BLaER1 treated with 17β-estradiol and CSF1 and Interleukin-3, amounts not matched to agents 10 nM and 100 nM (cell line): ENCODE results near the gene FOXL2NB.
A peak's percentile ranks its signal among the peaks of the same experiment; 100 is the strongest.

ENCODE experiments used
- H3K27ac ChIP-seq, 11 experiments: shearing (Covaris generic); formaldehyde crosslinking; 2 replicates each; pipeline ENCODE4 v1.8.1; 2022
- H3K27me3 ChIP-seq, 11 experiments: shearing (Covaris generic); formaldehyde crosslinking; 2 replicates each; pipeline ENCODE4 v1.8.1; 2022
- H3K36me3 ChIP-seq, 11 experiments: shearing (Covaris generic); formaldehyde crosslinking; 2 replicates each; pipeline ENCODE4 v1.8.1; 2022
- H3K4me1 ChIP-seq, 10 experiments: shearing (Covaris generic); formaldehyde crosslinking; 2 replicates each; pipeline ENCODE4 v1.8.1; 2022
- H3K4me2 ChIP-seq, 11 experiments: shearing (Covaris generic); formaldehyde crosslinking; 2 replicates each; pipeline ENCODE4 v1.8.1; 2022
- H3K4me3 ChIP-seq, 10 experiments: shearing (Covaris generic); formaldehyde crosslinking; 2 replicates each; pipeline ENCODE4 v1.8.1; 2022
- H3K9ac ChIP-seq, 11 experiments: shearing (Covaris generic); formaldehyde crosslinking; 2 replicates each; pipeline ENCODE4 v1.8.1; 2022
- H3K9me3 ChIP-seq, 11 experiments: shearing (Covaris generic); formaldehyde crosslinking; replicated peaks in 1 of 11; 2 replicates each; pipeline ENCODE4 v1.8.1; 2022
- H4K20me1 ChIP-seq, 11 experiments: shearing (Covaris generic); formaldehyde crosslinking; 2 replicates each; pipeline ENCODE4 v1.8.1; 2022
- Cebpa-rat ChIP-seq, 11 experiments: shearing (Covaris generic); IDR thresholded peaks; 2 replicates each; pipeline ENCODE4 v1.8.1; 2022

The FOXL2NB gene

DNA sequence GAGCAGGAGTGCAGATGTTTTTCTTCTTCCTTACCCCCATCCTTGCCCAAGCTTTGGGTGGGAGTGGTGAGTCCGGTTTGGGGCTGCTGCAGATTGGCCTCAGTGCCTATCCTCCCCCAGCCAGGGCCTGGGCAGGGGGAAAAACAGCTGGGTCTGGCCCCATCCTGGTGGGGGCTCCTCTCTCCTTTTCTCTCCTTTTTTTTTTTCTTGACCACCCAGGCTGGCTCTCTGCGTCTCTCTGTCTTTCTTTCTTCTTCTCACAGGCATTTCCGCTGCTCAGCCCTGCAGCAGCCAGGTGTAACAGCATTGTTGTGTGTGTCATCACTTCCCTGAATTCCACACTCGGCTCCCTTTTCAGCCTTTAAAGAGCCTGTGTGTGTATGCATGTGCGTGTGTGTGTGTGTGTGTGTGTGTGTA lies 2.0 kb downstream of the FOXL2NB start:
- Histone ChIP-seq H3K9me3 (no peaks in the 10 kb centered on the region), H3K36me3 (no peaks in the 10 kb centered on the region), H3K9ac (no peak overlapping the region), H3K4me1 (peaks cover 30 to 39% (median 34%) of the 10 kb centered on the region in 10 experiments; a peak in 19 of 20 replicates), H3K4me2 (no peak overlapping the region), H3K4me3 (no peak overlapping the region), H3K27ac (no peak overlapping the region), H3K27me3 (peaks cover 86 to 100% (median 99%) of the 10 kb centered on the region in 11 experiments), H4K20me1 (peaks cover 0 to 75% (median 65%) of the 10 kb centered on the region in 11 experiments; a peak in 19 of 22 replicates)
- no peak for TF ChIP-seq Cebpa-rat (IDR thresholded peaks at IDR 0.05)

DNA sequence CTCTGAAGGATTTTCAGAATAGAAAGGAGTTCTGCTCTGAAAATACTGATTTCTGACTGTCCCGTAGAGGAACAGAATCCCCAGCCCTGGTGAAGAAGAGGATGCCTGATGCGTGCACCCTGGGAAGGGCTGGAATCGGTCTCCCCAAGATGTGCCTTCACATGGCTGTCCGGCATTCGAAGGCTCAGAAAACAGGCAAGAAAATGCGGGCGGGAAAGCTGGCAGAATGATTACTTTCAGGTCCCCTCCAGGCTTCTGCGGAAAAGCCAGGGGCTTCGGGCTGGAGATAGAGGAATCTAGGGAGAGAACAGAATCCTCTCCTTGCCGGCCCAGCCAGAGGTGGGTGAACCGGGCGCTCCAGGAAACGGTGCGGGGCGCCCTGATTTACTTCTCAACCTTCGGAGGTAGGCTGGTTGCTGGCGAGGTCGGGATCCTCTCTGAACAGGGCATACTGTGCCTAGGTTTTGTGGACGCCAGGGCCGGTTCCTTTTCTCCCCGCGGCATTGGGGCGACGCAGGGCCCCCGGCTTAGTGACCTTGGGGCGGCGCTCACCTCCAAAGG lies 2.5 kb downstream of the FOXL2NB start:
- peaks cover 30 to 38% (median 34%) of the 10 kb centered on the region in 10 experiments; a peak in 19 of 20 replicates for H3K4me1 ChIP-seq
- no peak overlapping the region for H3K27ac ChIP-seq
- H3K36me3 ChIP-seq, result no peaks in the 10 kb centered on the region
- H3K9ac ChIP-seq, result peak overlapping the region in 1 of 11 experiments; percentile 16; a peak in 1 of 22 replicates
- H3K9me3 ChIP-seq, result no peaks in the 10 kb centered on the region
- peak overlapping the region in 8 of 10 experiments; percentile 6 to 63 (median 42); a peak in 12 of 20 replicates for H3K4me3 ChIP-seq
- H3K27me3 ChIP-seq, result peaks cover 81 to 99% (median 94%) of the 10 kb centered on the region in 11 experiments
- H3K4me2 ChIP-seq, result peak overlapping the region; percentile 36 to 86 (median 63)
- peaks cover 0 to 70% (median 60%) of the 10 kb centered on the region in 11 experiments; a peak in 19 of 22 replicates for H4K20me1 ChIP-seq
- no peak for TF ChIP-seq Cebpa-rat (IDR thresholded peaks at IDR 0.05)

DNA sequence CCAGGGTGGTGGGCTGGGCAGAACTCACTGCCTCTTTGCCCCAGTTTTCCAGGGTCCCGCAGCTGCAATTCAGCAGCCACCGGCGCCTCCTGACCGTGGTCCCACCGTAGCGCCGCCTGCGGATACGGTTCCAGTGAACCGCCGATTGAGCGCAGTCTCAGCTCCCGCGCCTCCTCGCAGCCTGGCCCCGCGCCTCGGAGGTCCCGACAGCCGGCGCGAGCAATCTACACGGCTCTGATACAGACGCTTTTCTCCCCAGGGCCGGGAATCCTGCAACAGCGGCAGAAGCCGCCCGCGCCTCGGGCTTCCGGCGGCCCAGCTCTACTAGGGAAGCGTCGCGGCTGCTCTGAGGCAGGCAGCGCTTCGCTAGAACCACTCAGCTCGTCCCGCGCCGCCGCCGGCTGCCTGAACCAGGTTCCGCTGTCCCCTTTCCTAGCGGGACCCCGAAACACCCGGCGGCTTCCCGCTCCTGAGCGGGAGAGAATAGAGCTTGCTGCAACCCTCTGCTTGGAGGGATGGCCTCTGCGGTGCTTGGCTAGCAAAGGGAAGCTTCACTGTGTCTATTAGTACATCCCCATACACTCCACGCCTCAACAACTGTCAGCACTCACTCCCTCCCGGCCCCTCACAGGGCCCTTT lies 3.1 kb downstream of the FOXL2NB start:
- no peak overlapping the region for H3K27ac ChIP-seq
- H3K4me2 ChIP-seq, result peak overlapping the region; percentile 36 to 86 (median 63)
- peak overlapping the region in 1 of 11 experiments; percentile 16; a peak in 1 of 22 replicates for H3K9ac ChIP-seq
- no peaks in the 10 kb centered on the region for H3K9me3 ChIP-seq
- H3K36me3 ChIP-seq, result no peaks in the 10 kb centered on the region
- peak overlapping the region in 8 of 10 experiments; percentile 6 to 63 (median 42); a peak in 12 of 20 replicates for H3K4me3 ChIP-seq
- no peak for TF ChIP-seq Cebpa-rat (IDR thresholded peaks at IDR 0.05)
- peaks cover 0 to 64% (median 54%) of the 10 kb centered on the region in 11 experiments; a peak in 19 of 22 replicates for H4K20me1 ChIP-seq
- peaks cover 77 to 99% (median 88%) of the 10 kb centered on the region in 11 experiments for H3K27me3 ChIP-seq
- peaks cover 25 to 32% (median 29%) of the 10 kb centered on the region in 10 experiments; a peak in 19 of 20 replicates for H3K4me1 ChIP-seq

DNA sequence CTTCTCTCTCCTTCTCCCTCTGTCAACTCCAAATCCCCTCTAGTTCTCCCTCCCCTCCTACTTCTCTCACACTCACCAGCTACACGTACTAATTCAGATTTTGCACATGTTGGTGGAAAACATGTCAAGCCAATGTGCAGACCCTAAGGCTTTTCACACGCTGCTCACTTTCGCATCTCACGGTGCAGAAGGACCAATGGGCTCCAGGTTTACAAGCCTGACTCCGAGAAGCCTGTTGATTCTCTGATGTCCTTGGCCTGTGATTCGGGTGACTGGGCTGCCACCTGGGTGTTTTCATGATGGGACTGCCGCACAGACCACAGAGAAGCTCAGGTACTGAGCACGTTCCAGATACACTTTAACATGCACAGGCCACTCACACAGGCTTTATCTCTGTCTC lies 3.7 kb downstream of the FOXL2NB start:
- Histone ChIP-seq H3K9me3 (no peaks in the 10 kb centered on the region), H3K27me3 (peaks cover 71 to 99% (median 86%) of the 10 kb centered on the region in 11 experiments), H3K27ac (no peak overlapping the region), H3K36me3 (no peaks in the 10 kb centered on the region), H3K4me3 (peak overlapping the region in 2 of 10 experiments; percentile 44 to 48; a peak in 2 of 20 replicates), H3K9ac (no peak overlapping the region), H3K4me2 (peak overlapping the region in 5 of 11 experiments; percentile 54 to 86 (median 78); a peak in 7 of 22 replicates), H3K4me1 (peaks cover 19 to 27% (median 23%) of the 10 kb centered on the region in 10 experiments; a peak in 18 of 20 replicates), H4K20me1 (peaks cover 0 to 58% (median 49%) of the 10 kb centered on the region in 11 experiments; a peak in 19 of 22 replicates)
- no peak for TF ChIP-seq Cebpa-rat (IDR thresholded peaks at IDR 0.05)

DNA sequence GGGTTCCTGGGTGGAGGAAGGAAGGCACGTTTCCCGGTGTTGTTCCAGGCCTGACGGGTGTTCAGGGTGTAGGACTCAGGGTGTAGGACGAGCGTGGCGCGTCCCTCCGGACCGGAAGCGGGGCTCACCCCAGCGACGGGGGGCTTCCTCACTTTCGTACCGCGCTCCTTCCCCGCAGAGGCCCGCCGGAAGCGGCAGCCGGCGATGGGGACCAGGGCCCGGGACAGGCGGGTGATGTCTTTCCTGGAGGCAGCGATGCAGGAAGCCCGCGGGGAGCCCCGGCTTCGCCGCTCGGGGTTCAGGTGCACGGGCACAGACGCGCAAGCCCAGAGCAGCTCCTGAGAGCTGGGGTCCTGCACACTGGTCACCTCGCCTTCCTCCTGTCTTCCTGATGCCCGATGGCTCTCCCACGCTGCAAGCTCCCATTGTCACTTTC lies 13.4 kb downstream of the FOXL2NB start:
- Histone ChIP-seq H3K27me3 (peaks cover 5 to 33% (median 21%) of the 10 kb centered on the region in 11 experiments; a peak in 19 of 22 replicates), H3K4me2 (peak overlapping the region; percentile 86 to 97 (median 94))

DNA sequence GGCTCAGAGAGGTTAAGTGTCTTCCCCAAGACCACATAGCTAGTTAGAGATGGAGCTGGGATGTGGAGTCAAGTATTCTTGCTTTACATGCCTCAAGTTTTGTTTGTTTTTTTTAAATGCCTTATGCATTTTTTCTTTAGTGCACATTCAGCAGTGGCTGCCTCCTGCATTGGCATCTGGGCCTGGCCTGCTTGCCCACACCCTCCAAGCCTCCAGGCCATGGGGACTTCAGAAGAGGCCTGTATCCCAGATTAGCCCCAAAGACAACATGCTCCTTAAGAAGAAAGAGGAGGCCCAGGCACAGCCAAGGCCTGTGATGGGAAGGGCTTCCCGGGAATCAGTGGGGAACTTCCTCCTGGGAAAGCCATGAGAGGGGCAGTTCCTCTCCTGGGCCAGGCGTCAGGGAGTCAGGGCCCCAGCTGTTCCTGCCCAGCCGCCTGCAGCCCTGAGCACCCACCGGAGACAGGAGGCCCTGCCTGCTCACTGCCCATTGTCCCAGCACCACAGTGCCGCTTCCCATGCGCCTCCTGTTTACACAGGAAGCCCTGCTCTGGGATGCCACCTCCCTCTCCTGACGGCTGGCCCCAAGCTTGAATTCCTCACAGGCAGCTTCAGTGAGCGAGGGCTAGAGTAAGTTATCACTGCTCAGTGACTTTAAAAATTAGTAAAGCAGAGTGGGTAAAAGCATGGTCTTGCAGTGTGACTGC lies 16.0 kb downstream of the FOXL2NB start:
- TF ChIP-seq Cebpa-rat (IDR thresholded peaks at IDR 0.05), result no peak
- no peak overlapping the region for H3K9ac ChIP-seq
- H3K27me3 ChIP-seq, result peaks cover 5 to 29% (median 20%) of the 10 kb centered on the region in 11 experiments; a peak in 18 of 22 replicates
- no peaks in the 10 kb centered on the region for H3K36me3 ChIP-seq
- H3K27ac ChIP-seq, result no peak overlapping the region
- H3K9me3 ChIP-seq, result peaks cover 28 to 36% (median 34%) of the 10 kb centered on the region in 11 experiments
- peaks cover 8 to 13% (median 11%) of the 10 kb centered on the region in 10 experiments for H3K4me1 ChIP-seq
- H3K4me3 ChIP-seq, result no peak overlapping the region
- no peak overlapping the region for H3K4me2 ChIP-seq
- H4K20me1 ChIP-seq, result peaks cover 0 to 8% (median 0%) of the 10 kb centered on the region in 11 experiments; a peak in 1 of 22 replicates

More for the DNA sequence above, 13.4 kb downstream of the FOXL2NB start:
- Histone ChIP-seq H4K20me1 (peaks cover 0 to 8% (median 0%) of the 10 kb centered on the region in 11 experiments; a peak in 1 of 22 replicates), H3K4me1 (peaks cover 8 to 13% (median 11%) of the 10 kb centered on the region in 10 experiments), H3K4me3 (peak overlapping the region in 9 of 10 experiments; percentile 29 to 65 (median 51); a peak in 19 of 20 replicates), H3K9ac (peak overlapping the region in 5 of 11 experiments; percentile 3 to 44 (median 6); a peak in 3 of 22 replicates), H3K9me3 (peaks cover 20 to 28% (median 25%) of the 10 kb centered on the region in 11 experiments), H3K36me3 (no peaks in the 10 kb centered on the region), H3K27ac (no peak overlapping the region)
- no peak for TF ChIP-seq Cebpa-rat (IDR thresholded peaks at IDR 0.05)

DNA sequence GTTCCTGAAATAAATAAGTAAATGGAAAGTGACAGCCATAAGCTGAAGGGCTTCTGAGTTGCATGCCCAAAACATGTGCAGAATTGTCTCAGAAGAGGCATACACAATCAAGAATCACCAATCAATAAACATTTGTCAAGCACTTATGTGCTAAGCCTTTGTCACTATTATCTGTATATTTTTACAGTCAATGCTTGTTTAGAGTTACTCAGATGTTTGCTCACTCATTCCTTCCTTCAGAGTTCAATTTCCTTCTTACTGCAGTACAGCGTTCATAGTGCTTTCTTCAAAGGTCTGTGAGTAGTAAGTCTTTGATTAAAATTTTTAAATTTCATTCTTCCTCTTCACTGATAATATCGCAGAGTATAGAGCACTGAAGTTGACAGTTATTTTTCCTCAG lies 17.2 kb downstream of the FOXL2NB start:
- Histone ChIP-seq H3K27ac (no peak overlapping the region), H3K4me1 (peaks cover 8 to 13% (median 11%) of the 10 kb centered on the region in 10 experiments), H3K9ac (no peak overlapping the region), H3K4me2 (no peak overlapping the region), H3K4me3 (no peak overlapping the region), H4K20me1 (0 out of 22 replicates have a peak, but pooled peaks cover 0 to 3% (median 0%) of the 10 kb centered on the region in 11 experiments), H3K36me3 (no peaks in the 10 kb centered on the region), H3K27me3 (peaks cover 5 to 28% (median 17%) of the 10 kb centered on the region in 11 experiments; a peak in 18 of 22 replicates), H3K9me3 (peaks cover 28 to 36% (median 34%) of the 10 kb centered on the region in 11 experiments)
- no peak for TF ChIP-seq Cebpa-rat (IDR thresholded peaks at IDR 0.05)

DNA sequence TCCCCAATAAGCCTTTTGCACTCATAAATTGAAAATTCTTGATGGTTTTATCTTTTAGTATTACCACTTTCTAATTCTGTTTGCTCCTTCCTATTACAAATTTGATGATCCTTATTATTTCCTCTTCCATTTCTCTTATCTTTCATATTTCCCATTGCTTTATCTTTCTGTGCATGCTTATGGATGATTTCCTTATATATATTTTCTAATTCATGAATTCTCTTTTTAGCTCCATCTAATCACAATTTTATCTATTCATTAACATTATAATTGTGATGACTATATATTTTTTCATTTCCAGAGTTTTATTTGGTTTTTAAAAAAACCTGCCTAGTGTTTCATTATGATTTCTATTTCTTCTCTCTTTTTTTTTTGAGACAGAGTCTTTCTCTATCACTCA lies 17.9 kb downstream of the FOXL2NB start:
- Histone ChIP-seq H3K4me2 (no peak overlapping the region), H3K4me1 (peaks cover 8 to 13% (median 11%) of the 10 kb centered on the region in 10 experiments)
- TF ChIP-seq Cebpa-rat (IDR thresholded peaks at IDR 0.05), result no peak

More for the DNA sequence above, 17.9 kb downstream of the FOXL2NB start:
- no peak overlapping the region for H3K27ac ChIP-seq
- no peak overlapping the region for H3K9ac ChIP-seq
- H4K20me1 ChIP-seq, result no peaks in the 10 kb centered on the region
- no peaks in the 10 kb centered on the region for H3K36me3 ChIP-seq
- H3K27me3 ChIP-seq, result peaks cover 5 to 21% (median 14%) of the 10 kb centered on the region in 11 experiments; a peak in 18 of 22 replicates
- H3K9me3 ChIP-seq, result peaks cover 28 to 36% (median 34%) of the 10 kb centered on the region in 11 experiments
- H3K4me3 ChIP-seq, result no peak overlapping the region
